ENCODE data around the gene PARVA. TPM values are rescaled to one million over a fixed set of nuclear protein-coding genes. Genes with fewer than 3 reads are reported as not detected.
A peak's percentile ranks its signal among the peaks of the same experiment; 100 is the strongest.

The PARVA gene
- total RNA-seq, 3 donors from 2014 or later, result 55.7 to 191 (median 57.1) TPM

DNA sequence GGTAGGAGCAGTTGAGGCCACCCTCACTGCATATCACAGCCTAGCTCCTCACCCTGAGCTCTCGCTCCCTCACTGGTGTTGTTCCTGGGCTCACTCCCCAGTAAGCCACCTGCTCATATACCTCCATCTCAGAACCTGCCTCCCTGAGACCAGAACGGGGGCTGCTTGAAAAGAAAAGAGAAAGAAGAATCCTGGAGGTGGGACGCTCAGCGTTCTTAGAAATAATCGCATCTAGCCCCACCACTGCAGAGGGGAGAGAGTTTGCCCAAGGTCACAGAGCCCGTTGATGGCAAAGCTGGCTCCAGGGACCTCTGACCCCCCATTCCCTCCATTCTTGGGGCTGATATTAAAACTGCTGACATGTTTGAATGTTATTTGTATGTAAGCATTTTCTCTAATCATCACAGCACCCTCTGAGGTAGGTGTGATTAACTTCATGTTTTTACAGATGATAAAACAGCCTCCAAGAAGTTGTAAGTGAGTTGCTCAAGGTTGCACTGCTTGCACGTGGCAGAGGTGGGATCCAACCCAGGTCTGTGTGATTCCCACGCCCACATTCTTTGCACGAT lies 164.3 kb downstream of the PARVA start:
- ATAC-seq, result no peak
- no peak for TF ChIP-seq CTCF (IDR thresholded peaks at IDR 0.05)
- Histone ChIP-seq H3K36me3 (ENCODE audit: low read depth) (no peaks in the 10 kb centered on the region), H3K9me3 (no peaks in the 10 kb centered on the region), H3K4me3 (no peak overlapping the region), H3K4me1 (ENCODE audit: low read depth) (no peaks in the 10 kb centered on the region)
- intact Hi-C loops (cut with DNase I, micrococcal nuclease), result no loop called here
- DNase-seq, result no peak

DNA sequence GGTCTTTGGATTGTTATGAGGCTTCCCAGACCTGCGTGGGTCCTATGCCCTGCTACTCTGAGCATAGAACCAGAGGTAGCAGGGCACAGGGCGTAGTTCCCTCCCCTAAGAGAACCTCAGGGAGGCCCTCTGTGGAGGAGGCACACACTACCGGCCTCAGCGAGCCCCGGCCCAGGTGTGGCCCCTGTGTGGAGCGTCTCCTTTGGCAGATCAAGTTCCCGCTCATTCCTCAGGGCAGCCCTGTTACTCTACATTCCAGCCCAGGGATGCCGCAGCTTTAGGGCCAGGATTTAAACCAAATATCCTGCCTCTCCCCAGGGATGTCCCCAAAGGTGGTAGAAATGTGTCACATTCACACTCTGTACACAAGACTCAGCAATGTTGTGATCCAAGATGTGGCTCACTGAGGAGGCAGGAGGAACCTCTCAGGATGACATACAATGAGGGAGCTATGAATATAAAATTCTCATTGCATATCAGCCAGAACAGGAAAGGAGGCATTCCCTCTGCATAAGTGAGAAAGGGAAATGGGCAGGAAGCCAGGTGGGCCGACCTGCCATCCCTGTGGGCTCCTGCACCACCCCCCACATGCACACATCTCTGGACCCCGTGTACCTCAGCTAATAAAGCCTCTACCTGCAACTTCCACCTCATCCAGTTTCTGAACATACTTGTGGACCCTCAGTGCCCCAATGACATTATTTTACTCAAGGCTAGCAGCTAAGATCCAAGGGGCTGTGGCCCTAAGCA lies 165.0 kb downstream of the PARVA start:
- intact Hi-C loops (cut with DNase I, micrococcal nuclease), result no loop called here
- no peak for DNase-seq
- Histone ChIP-seq H3K9me3 (no peaks in the 10 kb centered on the region), H3K36me3 (ENCODE audit: low read depth) (no peaks in the 10 kb centered on the region), H3K4me1 (ENCODE audit: low read depth) (no peaks in the 10 kb centered on the region), H3K4me3 (no peak overlapping the region)
- no peak for ATAC-seq
- no peak for TF ChIP-seq CTCF (IDR thresholded peaks at IDR 0.05)

DNA sequence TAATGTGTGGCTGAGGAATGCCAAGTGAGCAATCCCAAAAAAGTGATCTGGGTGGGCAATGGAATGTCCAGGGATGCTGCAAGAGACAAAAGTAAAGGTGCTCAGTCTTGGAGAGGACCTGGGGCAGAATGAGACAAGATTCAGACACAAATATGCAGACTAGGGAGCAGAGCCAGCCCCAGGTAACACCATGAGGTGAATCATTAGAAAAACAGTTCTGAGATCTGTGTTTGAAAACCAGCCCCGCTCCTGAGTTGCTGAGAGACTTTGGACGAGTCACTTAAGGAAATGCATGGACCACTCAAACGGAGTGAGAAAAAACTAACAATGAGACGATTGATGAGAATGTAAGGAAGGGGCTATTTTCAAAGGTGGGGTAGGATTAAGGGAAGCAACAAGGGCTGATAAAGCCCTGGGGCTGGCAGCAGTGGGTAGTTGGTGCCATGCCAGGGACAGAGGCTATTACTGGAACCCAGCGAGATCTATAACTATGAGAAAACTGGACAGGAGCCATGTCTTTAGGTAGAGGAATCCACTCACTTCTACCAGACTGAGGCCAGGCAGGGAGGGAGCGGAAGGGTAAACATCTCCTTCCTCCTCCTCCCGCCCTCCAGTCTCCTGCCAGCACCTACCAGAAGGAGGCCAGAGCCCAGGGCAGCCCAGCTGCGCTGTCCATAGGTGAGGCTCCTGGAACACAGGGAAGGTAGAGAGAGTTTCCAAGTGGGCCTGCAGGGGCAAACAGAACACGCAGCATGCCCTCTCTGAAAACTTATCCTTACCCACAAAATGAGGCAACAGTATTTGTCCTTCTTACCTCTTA lies 166.4 kb downstream of the PARVA start:
- no peak for DNase-seq
- no peak for TF ChIP-seq CTCF (IDR thresholded peaks at IDR 0.05)
- Histone ChIP-seq H3K9me3 (no peaks in the 10 kb centered on the region), H3K4me3 (no peak overlapping the region), H3K4me1 (ENCODE audit: low read depth) (no peaks in the 10 kb centered on the region), H3K36me3 (ENCODE audit: low read depth) (no peaks in the 10 kb centered on the region)
- ATAC-seq, result peak; percentile 20
- intact Hi-C loops (cut with DNase I, micrococcal nuclease), result no loop called here

DNA sequence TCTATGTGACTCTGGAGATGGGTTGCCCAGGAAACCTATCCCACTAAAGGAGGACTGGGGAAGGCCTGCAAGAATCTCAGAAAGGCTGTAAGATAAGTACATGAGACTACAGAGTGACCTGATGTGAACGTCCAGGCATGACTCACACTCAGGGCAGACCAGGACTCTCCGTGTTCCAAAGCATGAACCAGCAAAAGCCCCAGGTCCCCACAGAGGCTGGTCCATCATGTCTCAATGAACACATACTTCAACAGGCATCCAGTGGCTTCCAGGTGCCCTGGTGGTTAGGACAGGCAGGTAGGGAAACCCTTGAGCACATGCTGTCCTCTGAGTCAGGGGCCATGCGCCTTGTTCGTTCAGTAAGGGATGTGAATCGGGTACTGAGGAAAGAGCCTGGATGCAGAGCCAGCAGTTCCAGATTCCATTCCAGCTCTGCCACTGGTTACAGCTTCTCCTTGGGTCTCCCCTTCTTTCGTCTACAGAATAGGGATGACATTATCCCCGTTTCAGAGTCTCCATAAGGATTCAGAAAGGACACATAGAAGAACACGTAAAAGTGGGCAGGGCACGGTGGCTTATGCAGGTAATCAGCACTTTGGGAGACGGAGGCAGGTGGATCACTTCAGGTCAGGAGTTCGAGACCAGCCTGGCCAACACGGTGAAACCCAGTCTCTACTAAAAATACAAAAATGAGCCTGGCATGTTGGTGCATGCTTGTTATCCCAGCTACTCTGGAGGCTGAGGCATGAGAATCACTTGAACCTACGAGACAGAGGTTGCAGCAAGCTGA lies 167.8 kb downstream of the PARVA start:
- intact Hi-C loops (cut with DNase I, micrococcal nuclease), result no loop called here
- no peak for DNase-seq

More for the DNA sequence above, 167.8 kb downstream of the PARVA start:
- H3K4me3 ChIP-seq, result no peak overlapping the region
- H3K4me1 ChIP-seq (ENCODE audit: low read depth), result no peaks in the 10 kb centered on the region
- no peak for TF ChIP-seq CTCF (IDR thresholded peaks at IDR 0.05)
- ATAC-seq, result no peak
- H3K9me3 ChIP-seq, result no peaks in the 10 kb centered on the region
- no peaks in the 10 kb centered on the region for H3K36me3 ChIP-seq (ENCODE audit: low read depth)
